Calu3 (cell line): ENCODE results near the gene TTPAL. TPM values are rescaled to one million over a fixed set of nuclear protein-coding genes. Genes with fewer than 3 reads are reported as not detected.

Experiments
- BruUV-seq: library from RNA; stranded (reverse); fragments of 400-500 nt; replicated peaks from 2 replicates; lab custom pipeline; 2021; lab: Mats Ljungman, UMichigan
- CTCF ChIA-PET: fragments of 300-600 bp; sonication (Branson Sonifier 250); formaldehyde crosslinking; loops from one replicate; lab custom pipeline; 2022; ENCODE audit warnings: antibody characterized with exemption; lab: Charles Lee
- DNase-seq: peaks from one replicate; pipeline ENCODE4 v3.0.0; 2022
- H3K27ac Mint-ChIP-seq: one replicate; pipeline ENCODE4 v1.8.0; 2022; ENCODE audit warnings: mixed read lengths; ENCODE audit not compliant: unreplicated experiment
- H3K27me3 Mint-ChIP-seq: one replicate; pipeline ENCODE4 v1.8.0; 2022; ENCODE audit warnings: mixed read lengths; ENCODE audit not compliant: unreplicated experiment
- H3K36me3 Mint-ChIP-seq: one replicate; pipeline ENCODE4 v1.8.0; 2022; ENCODE audit warnings: mild to moderate bottlenecking, moderate library complexity, mixed read lengths; ENCODE audit not compliant: insufficient read depth, unreplicated experiment
- H3K4me1 Mint-ChIP-seq: one replicate; pipeline ENCODE4 v1.8.0; 2022; ENCODE audit warnings: mild to moderate bottlenecking, low read depth, mixed read lengths; ENCODE audit not compliant: unreplicated experiment
- H3K4me3 Mint-ChIP-seq: one replicate; pipeline ENCODE4 v1.8.0; 2022; ENCODE audit warnings: mild to moderate bottlenecking, low read depth, moderate library complexity, mixed read lengths; ENCODE audit not compliant: unreplicated experiment
- H3K9me3 Mint-ChIP-seq: one replicate; pipeline ENCODE4 v1.8.0; 2022; ENCODE audit warnings: low read depth, mixed read lengths; ENCODE audit not compliant: unreplicated experiment
- intact Hi-C: fragments of 100-400 bp; cut with micrococcal nuclease; formaldehyde crosslinking; loops from one replicate; pipeline ENCODE4 v1.10.0; 2022; ENCODE audit not compliant: unreplicated experiment
- total RNA-seq: library from RNA; stranded (reverse); gene quantifications from 2 replicates; pipeline ENCODE4 v1.2.3, GENCODE V29; 2022
- TF ChIP-seq, protein P1 (sequence below): fragments of 200-600 bp; IDR thresholded peaks from one replicate; pipeline ENCODE4 v1.8.0; 2022; ENCODE audit warnings: antibody characterized with exemption; ENCODE audit not compliant: unreplicated experiment

Gene TTPAL
- total RNA-seq, 1 experiment from 2014 or later = 39.9 TPM

DNA sequence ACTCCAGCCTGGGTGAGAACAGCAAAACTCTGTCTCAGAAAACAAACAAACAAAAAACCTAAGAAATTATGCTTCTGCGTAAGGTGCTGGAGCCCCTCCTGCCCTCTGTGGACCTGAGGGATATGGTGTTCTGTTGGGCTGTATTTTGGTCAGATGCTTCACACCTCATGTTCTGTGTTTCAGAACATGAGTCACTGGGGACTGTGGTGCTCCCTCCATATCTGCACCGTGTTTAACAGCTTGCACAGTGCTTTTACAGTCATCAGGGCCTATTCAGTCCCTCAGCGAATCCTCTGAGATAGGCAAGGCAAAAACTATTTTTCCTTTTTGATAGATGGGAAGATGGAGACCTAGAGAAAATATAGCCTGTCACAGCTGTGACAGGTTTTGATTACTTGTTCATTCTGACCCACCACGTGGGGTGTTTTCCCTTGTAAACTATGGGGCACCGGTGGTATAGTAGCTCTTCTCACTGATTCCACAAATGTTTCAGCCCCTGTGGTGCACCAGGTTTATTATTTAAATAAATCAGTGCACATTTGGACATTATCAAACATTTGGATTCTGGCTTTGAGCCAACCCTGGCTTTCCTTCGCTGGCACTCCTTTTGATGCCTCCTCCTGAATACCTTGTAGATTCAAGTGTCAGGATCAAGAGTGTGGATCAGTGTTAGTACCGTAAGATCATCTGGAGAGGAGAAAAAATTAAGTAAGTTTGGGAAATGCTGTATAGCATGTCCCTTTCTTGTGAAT is 9.6 kb downstream of the TTPAL start:
- intact Hi-C loops = no loop called here
- Mint-ChIP-seq H3K27me3 (no peaks in the 10 kb centered on the region), H3K27ac (no peak overlapping the region), H3K9me3 (no peaks in the 10 kb centered on the region), H3K4me3 (no peak overlapping the region), H3K36me3 (peaks cover 72% of the 10 kb centered on the region), H3K4me1 (no peaks in the 10 kb centered on the region)
- CTCF ChIA-PET = no interaction called here
- TF ChIP-seq, protein P1, sequence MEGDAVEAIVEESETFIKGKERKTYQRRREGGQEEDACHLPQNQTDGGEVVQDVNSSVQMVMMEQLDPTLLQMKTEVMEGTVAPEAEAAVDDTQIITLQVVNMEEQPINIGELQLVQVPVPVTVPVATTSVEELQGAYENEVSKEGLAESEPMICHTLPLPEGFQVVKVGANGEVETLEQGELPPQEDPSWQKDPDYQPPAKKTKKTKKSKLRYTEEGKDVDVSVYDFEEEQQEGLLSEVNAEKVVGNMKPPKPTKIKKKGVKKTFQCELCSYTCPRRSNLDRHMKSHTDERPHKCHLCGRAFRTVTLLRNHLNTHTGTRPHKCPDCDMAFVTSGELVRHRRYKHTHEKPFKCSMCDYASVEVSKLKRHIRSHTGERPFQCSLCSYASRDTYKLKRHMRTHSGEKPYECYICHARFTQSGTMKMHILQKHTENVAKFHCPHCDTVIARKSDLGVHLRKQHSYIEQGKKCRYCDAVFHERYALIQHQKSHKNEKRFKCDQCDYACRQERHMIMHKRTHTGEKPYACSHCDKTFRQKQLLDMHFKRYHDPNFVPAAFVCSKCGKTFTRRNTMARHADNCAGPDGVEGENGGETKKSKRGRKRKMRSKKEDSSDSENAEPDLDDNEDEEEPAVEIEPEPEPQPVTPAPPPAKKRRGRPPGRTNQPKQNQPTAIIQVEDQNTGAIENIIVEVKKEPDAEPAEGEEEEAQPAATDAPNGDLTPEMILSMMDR = no peak
- BruUV-seq = no TSS peak
- DNase-seq = no peak

DNA sequence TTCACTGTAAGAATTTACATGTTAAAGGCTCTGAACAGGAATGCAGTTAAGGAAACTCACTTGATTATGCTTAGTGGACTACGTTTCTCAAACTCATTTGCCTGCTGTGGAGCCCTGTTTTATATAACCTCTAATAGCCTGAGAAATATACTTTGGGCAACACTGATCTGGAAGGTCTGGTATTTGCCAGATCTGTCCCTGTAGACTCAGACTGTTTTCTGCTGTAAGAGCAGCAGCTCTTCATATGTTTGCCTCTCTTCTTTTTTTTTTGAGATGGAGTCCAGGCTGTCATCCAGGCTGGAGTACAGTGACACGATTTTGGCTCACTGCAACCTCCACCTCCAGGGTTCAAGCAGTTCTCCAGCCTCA is 10.1 kb downstream of the TTPAL start:
- CTCF ChIA-PET = no interaction called here
- no peaks in the 10 kb centered on the region for H3K9me3 Mint-ChIP-seq
- no peaks in the 10 kb centered on the region for H3K27me3 Mint-ChIP-seq
- no peaks in the 10 kb centered on the region for H3K4me1 Mint-ChIP-seq
- no peak overlapping the region for H3K4me3 Mint-ChIP-seq
- no TSS peak for BruUV-seq
- H3K36me3 Mint-ChIP-seq = peaks cover 78% of the 10 kb centered on the region
- no peak overlapping the region for H3K27ac Mint-ChIP-seq
- DNase-seq = no peak
- TF ChIP-seq, protein P1 = no peak
- intact Hi-C loops = no loop called here

DNA sequence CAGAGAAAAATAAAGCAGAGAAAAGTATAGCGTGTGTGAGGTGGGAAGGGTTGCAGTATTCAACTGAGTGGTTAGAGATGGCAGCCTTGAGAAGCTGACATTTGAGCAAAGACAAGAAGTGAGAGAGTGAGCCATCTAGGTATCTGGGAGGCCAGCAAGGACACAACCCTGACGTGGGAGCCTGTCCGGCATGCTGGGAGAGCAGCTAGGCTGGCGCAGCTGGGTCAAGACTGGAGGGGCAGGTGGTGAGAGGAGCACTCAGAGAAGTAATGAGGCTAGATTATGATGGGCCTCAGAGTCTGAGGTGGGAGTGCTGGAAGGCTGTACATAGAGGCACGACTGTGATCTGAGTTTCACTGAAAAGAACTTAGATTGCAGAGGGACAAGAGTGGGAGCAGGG is 12.9 kb downstream of the TTPAL start:
- Mint-ChIP-seq H3K4me1 (no peaks in the 10 kb centered on the region), H3K4me3 (no peak overlapping the region), H3K9me3 (no peaks in the 10 kb centered on the region), H3K27ac (peak overlapping the region; percentile 6), H3K36me3 (peaks cover 78% of the 10 kb centered on the region), H3K27me3 (no peaks in the 10 kb centered on the region)
- DNase-seq = no peak
- CTCF ChIA-PET = no interaction called here
- intact Hi-C loops = no loop called here
- TF ChIP-seq, protein P1 = no peak
- no TSS peak for BruUV-seq

DNA sequence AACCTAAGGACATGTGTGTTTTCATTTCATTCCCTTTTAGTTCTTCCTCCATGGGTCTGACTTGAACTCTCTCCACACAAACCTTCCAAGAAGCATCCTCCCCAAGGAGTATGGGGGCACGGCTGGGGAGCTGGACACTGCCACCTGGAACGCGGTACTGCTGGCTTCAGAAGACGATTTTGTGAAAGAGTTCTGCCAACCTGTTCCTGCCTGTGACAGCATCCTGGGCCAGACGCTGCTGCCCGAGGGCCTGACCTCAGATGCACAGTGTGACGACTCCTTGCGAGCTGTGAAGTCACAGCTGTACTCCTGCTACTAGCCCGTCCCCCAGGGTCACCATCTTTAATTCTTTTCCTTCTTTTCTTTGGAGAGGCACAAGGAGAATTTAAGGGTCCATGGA is 13.5 kb downstream of the TTPAL start:
- Mint-ChIP-seq H3K36me3 (peaks cover 78% of the 10 kb centered on the region), H3K9me3 (no peaks in the 10 kb centered on the region), H3K27me3 (no peaks in the 10 kb centered on the region), H3K4me1 (no peaks in the 10 kb centered on the region), H3K4me3 (no peak overlapping the region), H3K27ac (peak overlapping the region; percentile 6)
- no TSS peak for BruUV-seq
- TF ChIP-seq, protein P1 = no peak
- no peak for DNase-seq
- CTCF ChIA-PET = no interaction called here
- intact Hi-C loops = no loop called here
